ENCODE data around the gene ENTPD3. TPM values are rescaled to one million over a fixed set of nuclear protein-coding genes. Genes with fewer than 3 reads are reported as not detected.

ENTPD3 gene
- total and polyA plus RNA-seq, 2 of the 13 experiments (the other 11 are each of a cell fraction or from before 2014, with no cell fraction given) = 0.07 TPM; not detected in 1

GRCh38 chr3:40456940-40457823 lies 70.2 kb downstream of the ENTPD3 start, which contains the start of gene RPL14 (continued):
- TF ChIP-seq USF2 (IDR thresholded peaks at IDR 0.05; ENCODE audit: low read depth, low read length) (no peak), USF2 (CRISPR knock-in tag; IDR thresholded peaks at IDR 0.05; ENCODE audit: borderline replicate concordance) (no peak), ZFP36L2 (CRISPR knock-in tag; IDR thresholded peaks at IDR 0.05) (no peak), NFYC (CRISPR knock-in tag; IDR thresholded peaks at IDR 0.05) (peak; percentile 90), JDP2 (CRISPR knock-in tag; IDR thresholded peaks at IDR 0.05; ENCODE audit: borderline replicate concordance) (no peak), ZNF768 (CRISPR knock-in tag; IDR thresholded peaks at IDR 0.05) (peak; percentile 62), ZBTB37 (CRISPR knock-in tag; IDR thresholded peaks at IDR 0.05) (no peak), ARNT2 (CRISPR knock-in tag; IDR thresholded peaks at IDR 0.05; ENCODE audit: low read depth) (peak; percentile 83), ZXDC (CRISPR knock-in tag; IDR thresholded peaks at IDR 0.05) (0 out of 2 replicates have a peak, but pooled peaks have one; percentile 58), ZNF354B (CRISPR knock-in tag; IDR thresholded peaks at IDR 0.05) (no peak), ONECUT2 (CRISPR knock-in tag; IDR thresholded peaks at IDR 0.05) (no peak), SNAPC2 (CRISPR knock-in tag; IDR thresholded peaks at IDR 0.05) (no peak), ZNF160 (CRISPR knock-in tag; IDR thresholded peaks at IDR 0.05) (peak; percentile 76), MTERF4 (CRISPR knock-in tag; IDR thresholded peaks at IDR 0.05) (peak; percentile 79; the same call in 1 of the 2 replicates), ZNF790 (CRISPR knock-in tag; IDR thresholded peaks at IDR 0.05; ENCODE audit: borderline replicate concordance) (no peak), ZNF333 (CRISPR knock-in tag; IDR thresholded peaks at IDR 0.05; ENCODE audit: borderline replicate concordance) (peak; percentile 92), PCBP1 (IDR thresholded peaks at IDR 0.05; ENCODE audit: borderline replicate concordance, low read depth, low read length) (no peak), RFX5 (IDR thresholded peaks at IDR 0.05; ENCODE audit: low read depth, low read length) (no peak), THAP8 (CRISPR knock-in tag; IDR thresholded peaks at IDR 0.05; ENCODE audit: borderline replicate concordance) (peak; percentile 92; the same call in 1 of the 2 replicates), PLSCR1 (CRISPR knock-in tag; IDR thresholded peaks at IDR 0.05; ENCODE audit: borderline replicate concordance) (no peak)
